Fibroblast of villous mesenchyme (primary cell): ENCODE results near the gene PCDH12. TPM values are rescaled to one million over a fixed set of nuclear protein-coding genes. Genes with fewer than 3 reads are reported as not detected.

Source experiments
- DNase-seq: peaks from one replicate; pipeline ENCODE4 v3.0.0-alpha.2; 2010; ENCODE audit warnings: low read depth
- H3K4me3 ChIP-seq: 2 replicates; pipeline ENCODE4 v1.5.1; 2011; ENCODE audit warnings: low read depth, mild to moderate bottlenecking, low read length
- total RNA-seq: library from RNA; depleted of rRNA; stranded (reverse); fragments of >200 nt; gene quantifications from 2 replicates; pipeline ENCODE4 v1.2.3, GENCODE V29; 2012
- TF ChIP-seq, protein P1 (sequence below): IDR thresholded peaks from 2 replicates; pipeline ENCODE4 v1.5.1; 2012; ENCODE audit warnings: low read depth, mild to moderate bottlenecking, low read length; ENCODE audit not compliant: insufficient read depth

PCDH12 gene
- total RNA-seq, 1 donor: under 0.01 TPM

DNA sequence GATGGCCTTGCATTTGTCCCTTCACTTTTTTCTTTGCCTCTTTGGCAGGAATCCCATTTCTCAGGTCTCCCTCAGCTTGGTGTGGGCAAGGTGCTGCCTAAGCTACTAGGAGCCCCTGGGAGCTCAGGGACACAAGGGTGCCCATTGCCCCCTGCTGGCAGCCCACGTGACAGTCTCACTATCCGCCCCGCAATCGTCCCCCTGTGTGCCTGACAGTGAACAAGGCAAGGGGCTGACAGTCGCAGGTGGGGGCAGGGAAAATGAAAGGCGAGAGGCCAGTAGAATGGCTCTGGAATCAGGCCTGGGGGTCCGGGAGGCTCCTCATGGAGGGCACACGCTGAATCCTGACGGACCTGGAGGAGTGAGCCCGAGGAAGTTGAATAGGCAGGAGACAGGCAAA, 2.0 kb upstream of the PCDH12 start:
- TF ChIP-seq, protein P1, sequence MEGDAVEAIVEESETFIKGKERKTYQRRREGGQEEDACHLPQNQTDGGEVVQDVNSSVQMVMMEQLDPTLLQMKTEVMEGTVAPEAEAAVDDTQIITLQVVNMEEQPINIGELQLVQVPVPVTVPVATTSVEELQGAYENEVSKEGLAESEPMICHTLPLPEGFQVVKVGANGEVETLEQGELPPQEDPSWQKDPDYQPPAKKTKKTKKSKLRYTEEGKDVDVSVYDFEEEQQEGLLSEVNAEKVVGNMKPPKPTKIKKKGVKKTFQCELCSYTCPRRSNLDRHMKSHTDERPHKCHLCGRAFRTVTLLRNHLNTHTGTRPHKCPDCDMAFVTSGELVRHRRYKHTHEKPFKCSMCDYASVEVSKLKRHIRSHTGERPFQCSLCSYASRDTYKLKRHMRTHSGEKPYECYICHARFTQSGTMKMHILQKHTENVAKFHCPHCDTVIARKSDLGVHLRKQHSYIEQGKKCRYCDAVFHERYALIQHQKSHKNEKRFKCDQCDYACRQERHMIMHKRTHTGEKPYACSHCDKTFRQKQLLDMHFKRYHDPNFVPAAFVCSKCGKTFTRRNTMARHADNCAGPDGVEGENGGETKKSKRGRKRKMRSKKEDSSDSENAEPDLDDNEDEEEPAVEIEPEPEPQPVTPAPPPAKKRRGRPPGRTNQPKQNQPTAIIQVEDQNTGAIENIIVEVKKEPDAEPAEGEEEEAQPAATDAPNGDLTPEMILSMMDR: peak; percentile 39
- DNase-seq: no peak
- H3K4me3 ChIP-seq: no peak overlapping the region

GRCh38 chr5:141958546-141959172, 657 bp upstream of the PCDH12 start:
- TF ChIP-seq, protein P1: no peak
- no peak overlapping the region for H3K4me3 ChIP-seq
- DNase-seq: peak; percentile 28

DNA sequence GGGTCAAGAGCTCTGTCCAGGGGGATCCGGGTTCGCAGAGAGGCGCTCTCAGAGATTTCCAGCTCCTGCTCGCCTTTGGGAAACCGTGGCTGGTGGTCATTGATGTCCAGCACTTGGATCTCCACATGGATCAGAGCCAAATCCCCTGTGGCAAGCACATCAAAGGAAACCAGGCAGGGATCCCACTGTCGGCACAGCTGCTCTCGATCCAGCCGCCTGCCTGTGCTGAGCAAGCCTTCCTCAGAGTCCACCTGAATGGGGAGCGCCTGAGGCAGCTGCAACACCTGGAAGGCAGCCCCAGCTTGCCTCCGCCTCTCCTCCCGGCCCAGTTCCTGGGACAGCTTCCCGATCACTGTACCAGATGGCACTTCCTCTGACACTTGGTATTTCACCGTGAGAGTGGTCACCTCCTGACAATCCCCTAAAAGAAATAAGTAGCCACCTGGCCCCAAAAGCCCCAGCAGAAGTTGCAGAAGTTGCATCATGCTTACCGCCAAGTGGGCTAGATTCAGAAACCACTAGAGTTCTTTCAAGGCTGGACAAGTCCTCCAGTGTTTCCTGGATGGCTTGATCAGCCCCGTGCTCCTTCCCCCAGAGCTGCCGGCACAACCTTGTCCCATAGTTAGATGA, 520 bp downstream of the PCDH12 start:
- TF ChIP-seq, protein P1: no peak
- no peak for DNase-seq
- no peak overlapping the region for H3K4me3 ChIP-seq

- TF ChIP-seq, protein P1: no peak
- no peak for DNase-seq
- H3K4me3 ChIP-seq: no peak overlapping the region
These were observed 3.8 kb downstream of the PCDH12 start for GRCh38 chr5:141954194-141954593.

DNA sequence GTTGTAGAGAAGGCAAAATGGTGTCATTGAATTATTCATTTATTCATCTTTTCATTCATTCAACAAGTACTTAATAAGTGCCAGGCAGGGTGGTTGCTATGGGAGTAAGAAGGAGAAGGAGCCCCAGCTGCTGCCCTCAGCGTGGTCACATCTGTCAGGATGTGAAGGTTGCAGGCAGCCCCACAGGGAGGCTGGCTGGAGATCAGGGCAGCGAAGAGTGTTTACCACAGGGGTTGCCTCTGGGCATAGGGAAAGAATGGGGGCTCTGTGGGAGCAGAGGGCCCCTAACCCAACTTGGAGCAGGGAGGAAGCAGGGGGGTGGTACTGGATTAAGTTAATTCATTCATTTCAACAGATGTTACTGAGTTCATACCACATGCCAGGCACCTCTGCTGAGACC, 6.0 kb downstream of the PCDH12 start:
- TF ChIP-seq, protein P1: no peak
- H3K4me3 ChIP-seq: no peak overlapping the region
- no peak for DNase-seq

- TF ChIP-seq, protein P1: peak; percentile 58
- no peak overlapping the region for H3K4me3 ChIP-seq
- no peak for DNase-seq
These were observed 6.6 kb downstream of the PCDH12 start for GRCh38 chr5:141951332-141951781.
